Measurements from ENCODE around the gene HOXB5.
A peak's percentile ranks its signal among the peaks of the same experiment; 100 is the strongest.

Gene HOXB5

GRCh38 chr17:48577946-48578615 lies 15.5 kb downstream of the HOXB5 start, which contains the start of gene HOXB4:
Gene HOXB4 (minus strand): TSS chr17:48578350. CDS start chr17:48578319, 31 bp downstream.
- Histone ChIP-seq H3K4me1 (ENCODE audit: control insufficient read depth in 2 of 2, insufficient read depth in 1 of 2, low read depth in 1 of 2, low read length in 2 of 2) (no peaks in the 10 kb centered on the region), H4K8ac (ENCODE audit: low read depth, low read length) (no peak within 1 kb of the TSS), H4K91ac (ENCODE audit: low read depth, low read length, poor library complexity) (no peak within 1 kb of the TSS), H3K27ac (replicated peaks; ENCODE audit: low read length) (no peak within 1 kb of the TSS), H3K36me3 (replicated peaks in 1 of 2; ENCODE audit: control insufficient read depth in 2 of 2, insufficient read depth in 2 of 2, low read length in 2 of 2) (no peaks in the 10 kb centered on the region), H3K9ac (ENCODE audit: low read depth, low read length, poor library complexity) (peak within 1 kb of the TSS; percentile 40), H3K4me3 (ENCODE audit: low read length in 2 of 2) (peak within 1 kb of the TSS; percentile 17 to 33), H3K4me2 (ENCODE audit: insufficient read depth, low read length, poor library complexity, severe bottlenecking) (peak within 1 kb of the TSS; percentile 4), H3K23ac (ENCODE audit: low read depth, low read length, poor library complexity) (peak within 1 kb of the TSS; percentile 49), H2BK12ac (ENCODE audit: low read length) (no peak within 1 kb of the TSS), H3K4ac (ENCODE audit: low read length) (no peak within 1 kb of the TSS), H2AFZ (ENCODE audit: low read length) (peak within 1 kb of the TSS; percentile 85), H3K18ac (ENCODE audit: low read length) (no peak within 1 kb of the TSS), H2AK5ac (ENCODE audit: low read depth, low read length) (no peak within 1 kb of the TSS), H3K9me3 (replicated peaks in 1 of 2; ENCODE audit: control insufficient read depth in 2 of 2, insufficient read depth in 1 of 2, low read depth in 1 of 2, low read length in 2 of 2) (peaks cover 0 to 4% of the 10 kb centered on the region in 2 donors), H3K27me3 (ENCODE audit: control insufficient read depth in 3 of 3, insufficient read depth in 3 of 3, low read depth in 1 of 3, low read length in 3 of 3) (peaks cover 77 to 98% (median 97%) of the 10 kb centered on the region in 3 experiments), H3K79me1 (ENCODE audit: low read depth, low read length) (peaks cover 1% of the 10 kb centered on the region), H2BK5ac (ENCODE audit: low read length) (no peak within 1 kb of the TSS), H2BK15ac (ENCODE audit: low read length) (no peak within 1 kb of the TSS), H3K14ac (ENCODE audit: low read length) (peak within 1 kb of the TSS; percentile 32), H2BK120ac (ENCODE audit: low read depth, low read length) (no peak within 1 kb of the TSS)
- no CpG with 5 or more reads among the region's 58 CpGs for WGBS, 2 donors (ENCODE audit: extremely low coverage in 2 of 2, insufficient read length in 2 of 2, insufficient replicate concordance in 1 of 2)
- no peak for DNase-seq (ENCODE audit: low spot score)

- H3K18ac ChIP-seq (ENCODE audit: low read length), result no peak overlapping the region
- WGBS, 2 donors (ENCODE audit: extremely low coverage in 2 of 2, insufficient read length in 2 of 2, insufficient replicate concordance in 1 of 2), result no CpG with 5 or more reads among the region's 19 CpGs
- no peak overlapping the region for H3K23ac ChIP-seq (ENCODE audit: low read depth, low read length, poor library complexity)
- no peak overlapping the region for H2BK12ac ChIP-seq (ENCODE audit: low read length)
- H4K91ac ChIP-seq (ENCODE audit: low read depth, low read length, poor library complexity), result no peak overlapping the region
- DNase-seq (ENCODE audit: low spot score), result no peak
- peak overlapping the region; percentile 60 for H2AFZ ChIP-seq (ENCODE audit: low read length)
- no peak overlapping the region for H2BK5ac ChIP-seq (ENCODE audit: low read length)
- H3K14ac ChIP-seq (ENCODE audit: low read length), result peak overlapping the region; percentile 32
- peaks cover 1% of the 10 kb centered on the region for H3K79me1 ChIP-seq (ENCODE audit: low read depth, low read length)
- peaks cover 0 to 4% of the 10 kb centered on the region in 2 donors for H3K9me3 ChIP-seq (replicated peaks in 1 of 2; ENCODE audit: control insufficient read depth in 2 of 2, insufficient read depth in 1 of 2, low read depth in 1 of 2, low read length in 2 of 2)
- peak overlapping the region; percentile 40 for H3K9ac ChIP-seq (ENCODE audit: low read depth, low read length, poor library complexity)
- H2BK15ac ChIP-seq (ENCODE audit: low read length), result no peak overlapping the region
- no peaks in the 10 kb centered on the region for H3K4me1 ChIP-seq (ENCODE audit: control insufficient read depth in 2 of 2, insufficient read depth in 1 of 2, low read depth in 1 of 2, low read length in 2 of 2)
- H3K4me3 ChIP-seq (ENCODE audit: low read length in 2 of 2), result no peak overlapping the region
- no peaks in the 10 kb centered on the region for H3K36me3 ChIP-seq (replicated peaks in 1 of 2; ENCODE audit: control insufficient read depth in 2 of 2, insufficient read depth in 2 of 2, low read length in 2 of 2)
- no peak overlapping the region for H3K4me2 ChIP-seq (ENCODE audit: insufficient read depth, low read length, poor library complexity, severe bottlenecking)
- H3K27ac ChIP-seq (replicated peaks; ENCODE audit: low read length), result no peak overlapping the region
- no peak overlapping the region for H4K8ac ChIP-seq (ENCODE audit: low read depth, low read length)
- peaks cover 77 to 98% (median 97%) of the 10 kb centered on the region in 3 experiments for H3K27me3 ChIP-seq (ENCODE audit: control insufficient read depth in 3 of 3, insufficient read depth in 3 of 3, low read depth in 1 of 3, low read length in 3 of 3)
- no peak overlapping the region for H2AK5ac ChIP-seq (ENCODE audit: low read depth, low read length)
- H3K4ac ChIP-seq (ENCODE audit: low read length), result no peak overlapping the region
- H2BK120ac ChIP-seq (ENCODE audit: low read depth, low read length), result no peak overlapping the region
These were observed 16.1 kb downstream of the HOXB5 start for GRCh38 chr17:48577330-48577945.

GRCh38 chr17:48576479-48577309 lies 16.9 kb downstream of the HOXB5 start:
- no peak overlapping the region for H3K4ac ChIP-seq (ENCODE audit: low read length)
- peaks cover 76 to 98% (median 97%) of the 10 kb centered on the region in 3 experiments for H3K27me3 ChIP-seq (ENCODE audit: control insufficient read depth in 3 of 3, insufficient read depth in 3 of 3, low read depth in 1 of 3, low read length in 3 of 3)
- no peak overlapping the region for H4K8ac ChIP-seq (ENCODE audit: low read depth, low read length)
- H2AFZ ChIP-seq (ENCODE audit: low read length), result no peak overlapping the region
- no CpG with 5 or more reads among the region's 43 CpGs for WGBS, 2 donors (ENCODE audit: extremely low coverage in 2 of 2, insufficient read length in 2 of 2, insufficient replicate concordance in 1 of 2)
- H2BK12ac ChIP-seq (ENCODE audit: low read length), result no peak overlapping the region
- peaks cover 0 to 4% of the 10 kb centered on the region in 2 donors for H3K9me3 ChIP-seq (replicated peaks in 1 of 2; ENCODE audit: control insufficient read depth in 2 of 2, insufficient read depth in 1 of 2, low read depth in 1 of 2, low read length in 2 of 2)
- H2BK120ac ChIP-seq (ENCODE audit: low read depth, low read length), result no peak overlapping the region
- no peak overlapping the region for H4K91ac ChIP-seq (ENCODE audit: low read depth, low read length, poor library complexity)
- no peaks in the 10 kb centered on the region for H3K36me3 ChIP-seq (replicated peaks in 1 of 2; ENCODE audit: control insufficient read depth in 2 of 2, insufficient read depth in 2 of 2, low read length in 2 of 2)
- H3K14ac ChIP-seq (ENCODE audit: low read length), result no peak overlapping the region
- no peak overlapping the region for H3K23ac ChIP-seq (ENCODE audit: low read depth, low read length, poor library complexity)
- H2BK15ac ChIP-seq (ENCODE audit: low read length), result no peak overlapping the region
- no peak overlapping the region for H3K4me3 ChIP-seq (ENCODE audit: low read length in 2 of 2)
- H3K4me1 ChIP-seq (ENCODE audit: control insufficient read depth in 2 of 2, insufficient read depth in 1 of 2, low read depth in 1 of 2, low read length in 2 of 2), result no peaks in the 10 kb centered on the region
- H3K4me2 ChIP-seq (ENCODE audit: insufficient read depth, low read length, poor library complexity, severe bottlenecking), result no peak overlapping the region
- no peak overlapping the region for H2BK5ac ChIP-seq (ENCODE audit: low read length)
- no peak for DNase-seq (ENCODE audit: low spot score)
- H3K79me1 ChIP-seq (ENCODE audit: low read depth, low read length), result no peaks in the 10 kb centered on the region
- no peak overlapping the region for H3K27ac ChIP-seq (replicated peaks; ENCODE audit: low read length)
- no peak overlapping the region for H3K18ac ChIP-seq (ENCODE audit: low read length)
- no peak overlapping the region for H2AK5ac ChIP-seq (ENCODE audit: low read depth, low read length)
- no peak overlapping the region for H3K9ac ChIP-seq (ENCODE audit: low read depth, low read length, poor library complexity)

Data from neuronal stem cell (in vitro differentiated cells).